Spleen (tissue), 11 donors: ENCODE measurements around the gene TTLL3. TPM values are rescaled to one million over a fixed set of nuclear protein-coding genes. Genes with fewer than 3 reads are reported as not detected.

ENCODE experiments used
- DNase-seq: peaks from one replicate; pipeline ENCODE4 v3.0.0-alpha.2; 2020
- H3K27ac ChIP-seq, 8 donors: fragments of 200-600 bp; sonication (generic) in 7 of 8; 1 replicate in 4 of 8; 2 replicates in 4 of 8; pipeline versions ENCODE4 v1.5.0 to v1.8.0; 2016 to 2021; ENCODE audit warnings: inconsistent platforms in 4 of 8, mild to moderate bottlenecking in 4 of 8, moderate library complexity in 1 of 8
- H3K27me3 ChIP-seq, 7 donors: fragments of 200-600 bp; sonication (generic) in 6 of 7; replicated peaks in 1 of 7; 1 replicate in 4 of 7; 2 replicates in 3 of 7; pipeline versions ENCODE4 v1.5.0 to v1.8.0; 2016 to 2021; ENCODE audit warnings: inconsistent platforms in 3 of 7, mild to moderate bottlenecking in 1 of 7
- H3K36me3 ChIP-seq, 6 donors: fragments of 200-600 bp; sonication (generic) in 5 of 6; 1 replicate in 4 of 6; 2 replicates in 2 of 6; pipeline versions ENCODE4 v1.5.0 to v1.8.0; 2016 to 2021; ENCODE audit warnings: inconsistent platforms in 2 of 6
- H3K4me1 ChIP-seq, 6 donors: fragments of 200-600 bp; sonication (generic) in 5 of 6; 1 replicate in 3 of 6; 2 replicates in 3 of 6; pipeline versions ENCODE4 v1.5.0 to v1.8.0; 2016 to 2021; ENCODE audit warnings: inconsistent platforms in 3 of 6
- H3K4me3 ChIP-seq, 8 donors: fragments of 200-600 bp; sonication (generic) in 7 of 8; 1 replicate in 4 of 8; 2 replicates in 4 of 8; pipeline versions ENCODE4 v1.5.0 to v1.8.0; 2016 to 2021; ENCODE audit warnings: inconsistent platforms in 4 of 8, mild to moderate bottlenecking in 4 of 8, moderate library complexity in 2 of 8
- H3K9me3 ChIP-seq, 8 donors: fragments of 200-600 bp; sonication (generic) in 7 of 8; 1 replicate in 4 of 8; 2 replicates in 4 of 8; pipeline versions ENCODE4 v1.5.0 to v1.8.0; 2016 to 2021; ENCODE audit warnings: inconsistent platforms in 4 of 8
- POLR2A ChIP-seq, 3 donors: fragments of 450-650 bp; IDR thresholded peaks; one replicate each; pipeline ENCODE4 v1.5.1; 2017; ENCODE audit warnings: antibody characterized with exemption in 3 of 3, mild to moderate bottlenecking in 1 of 3
- POLR2AphosphoS5 ChIP-seq, 3 donors: sonication (generic); formaldehyde crosslinking; IDR thresholded peaks; one replicate each; pipeline ENCODE4 v1.5.1; 2017; ENCODE audit warnings: antibody characterized with exemption in 3 of 3
- WGBS, 5 donors: extraction: QIAGEN DNeasy Blood & Tissue Kit in 3 of 5; methylation state at CpG; one replicate each; pipeline versions ENCODE4 v1.1.5 to v1.1.7; 2013 to 2018; 5-methylcytosine and 5-hydroxymethylcytosine counted together
- intact Hi-C: fragments of 100-400 bp; cut with DNase I; formaldehyde crosslinking; loops from one replicate; pipeline ENCODE4 v1.15.0; 2023; ENCODE audit warnings: low total_unique reads
- polyA plus RNA-seq, 3 donors: library from polyadenylated mRNA; stranded (reverse); fragments of 200-250 nt; gene quantifications; one replicate each; pipeline ENCODE4 v1.2.1, GENCODE V29; 2013
- total RNA-seq, 7 donors: library from RNA; depleted of rRNA in 3 of 7; stranded (reverse); fragments of >200 nt in 3 of 7; fragmentation: NEBNext Ultra II Directional in 4 of 7; extraction: Animal tissue kit (Norgen Biotek cat#: 25700) in 4 of 7; gene quantifications; one replicate each; pipeline versions ENCODE4 v1.1.0 to v1.2.1, GENCODE V29; 2016 to 2021
- TF ChIP-seq, protein P1 (sequence below), 11 experiments: fragments of 200-600 bp in 7 of 11; fragments of 450-650 bp in 4 of 11; sonication (generic) in 4 of 11; IDR thresholded peaks in 8 of 11; conservative IDR thresholded peaks in 3 of 11; 1 replicate in 7 of 11; 2 replicates in 4 of 11; pipeline versions ENCODE4 v1.4.0 to v1.8.0; 2016 to 2021; ENCODE audit warnings: antibody characterized with exemption in 11 of 11, inconsistent platforms in 4 of 11, mild to moderate bottlenecking in 1 of 11
- donor health status: healthy with polysubstance abuse.
- donor health status: DM: no; HTN: no; CAD: no; lungs with moderate emphysema.
- donor health status: DM: no; HTN: no; CAD: no.
- donor health status: Bipolar disorder and iron deficiency.
- donor health status: healthy.
- donor health status: DM: no; HTN: no; CAD: no.
- donor health status: DM: yes; HTN: yes; CAD: no.

TTLL3 gene
- total and polyA plus RNA-seq, 10 donors = 24.8 to 143 (median 74.0) TPM

GRCh38 chr3:9828801-9829755 lies 19.0 kb downstream of the TTLL3 start:
- Histone ChIP-seq H3K27me3 (no peaks in the 10 kb centered on the region), H3K9me3 (no peaks in the 10 kb centered on the region), H3K4me3 (no peak overlapping the region), H3K27ac (no peak overlapping the region), H3K36me3 (peaks cover 0 to 87% (median 22%) of the 10 kb centered on the region in 6 donors), H3K4me1 (peaks cover 0 to 6% (median 0%) of the 10 kb centered on the region in 6 donors)
- peak; percentile 62 for DNase-seq
- TF ChIP-seq POLR2A (IDR thresholded peaks at IDR 0.05) (no peak), POLR2AphosphoS5 (IDR thresholded peaks at IDR 0.05) (peak in 2 of 3 donors; percentile 13 to 59)
- TF ChIP-seq, protein P1, sequence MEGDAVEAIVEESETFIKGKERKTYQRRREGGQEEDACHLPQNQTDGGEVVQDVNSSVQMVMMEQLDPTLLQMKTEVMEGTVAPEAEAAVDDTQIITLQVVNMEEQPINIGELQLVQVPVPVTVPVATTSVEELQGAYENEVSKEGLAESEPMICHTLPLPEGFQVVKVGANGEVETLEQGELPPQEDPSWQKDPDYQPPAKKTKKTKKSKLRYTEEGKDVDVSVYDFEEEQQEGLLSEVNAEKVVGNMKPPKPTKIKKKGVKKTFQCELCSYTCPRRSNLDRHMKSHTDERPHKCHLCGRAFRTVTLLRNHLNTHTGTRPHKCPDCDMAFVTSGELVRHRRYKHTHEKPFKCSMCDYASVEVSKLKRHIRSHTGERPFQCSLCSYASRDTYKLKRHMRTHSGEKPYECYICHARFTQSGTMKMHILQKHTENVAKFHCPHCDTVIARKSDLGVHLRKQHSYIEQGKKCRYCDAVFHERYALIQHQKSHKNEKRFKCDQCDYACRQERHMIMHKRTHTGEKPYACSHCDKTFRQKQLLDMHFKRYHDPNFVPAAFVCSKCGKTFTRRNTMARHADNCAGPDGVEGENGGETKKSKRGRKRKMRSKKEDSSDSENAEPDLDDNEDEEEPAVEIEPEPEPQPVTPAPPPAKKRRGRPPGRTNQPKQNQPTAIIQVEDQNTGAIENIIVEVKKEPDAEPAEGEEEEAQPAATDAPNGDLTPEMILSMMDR (IDR thresholded peaks at IDR 0.05 in 8 of 11, conservative IDR thresholded peaks at IDR 0.05 in 3 of 11) = no peak
- intact Hi-C loops = no loop called here
- 93 to 100% (median 95%) methylated on average over 7 to 17 of the region's 17 CpGs for WGBS, 5 donors

DNA sequence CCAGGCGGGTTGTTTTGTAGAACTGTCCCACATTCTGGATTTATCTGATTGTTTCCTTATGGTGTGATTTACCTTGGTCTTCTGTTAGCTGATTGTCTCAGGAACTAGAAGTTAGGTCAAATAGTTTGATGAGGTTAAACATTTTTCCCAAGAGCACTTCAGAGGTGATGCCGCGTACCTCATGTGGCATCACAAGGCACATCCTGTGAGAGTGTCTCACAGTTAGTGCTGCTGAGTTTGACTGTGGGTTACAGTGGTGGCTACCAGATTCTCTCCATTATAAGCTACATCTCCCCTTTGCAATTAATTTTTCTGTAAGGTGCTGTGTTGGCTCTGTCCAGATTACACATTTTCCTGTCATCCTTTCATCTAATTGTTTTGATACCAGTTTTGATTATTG lies 21.2 kb downstream of the TTLL3 start:
- no peak for DNase-seq
- H3K9me3 ChIP-seq = no peaks in the 10 kb centered on the region
- H3K4me3 ChIP-seq = no peak overlapping the region
- peaks cover 0 to 6% (median 0%) of the 10 kb centered on the region in 6 donors for H3K4me1 ChIP-seq
- H3K36me3 ChIP-seq = peaks cover 0 to 97% (median 42%) of the 10 kb centered on the region in 6 donors
- WGBS, 5 donors = 90 to 96% (median 94%) methylated on average over 3 of the region's 3 CpGs
- TF ChIP-seq, protein P1 (IDR thresholded peaks at IDR 0.05 in 8 of 11, conservative IDR thresholded peaks at IDR 0.05 in 3 of 11) = no peak
- H3K27me3 ChIP-seq = no peaks in the 10 kb centered on the region
- H3K27ac ChIP-seq = no peak overlapping the region
- intact Hi-C loops = no loop called here

DNA sequence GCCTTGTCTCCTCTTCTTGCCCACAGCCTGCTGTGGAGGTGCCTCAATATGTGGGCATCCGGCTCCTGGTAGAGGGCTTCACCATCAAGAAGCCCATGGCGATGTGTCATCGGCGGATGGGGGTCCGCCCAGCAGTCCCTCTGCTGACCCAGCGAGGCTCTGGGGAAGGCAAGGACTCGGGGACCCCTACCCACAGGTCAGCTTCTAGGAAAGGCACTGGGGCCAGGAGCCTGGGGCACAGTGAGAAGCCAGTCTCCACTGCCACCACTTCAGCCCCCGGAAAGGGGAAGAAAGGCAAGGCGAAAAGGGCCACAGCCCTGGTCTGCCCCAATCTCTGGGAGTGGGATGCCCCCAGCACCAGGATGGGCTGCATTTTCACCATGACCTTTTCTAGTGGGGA lies 23.0 kb downstream of the TTLL3 start:
- DNase-seq = no peak
- 86 to 98% (median 96%) methylated on average over 6 to 9 of the region's 9 CpGs for WGBS, 5 donors
- no peak for TF ChIP-seq POLR2A (IDR thresholded peaks at IDR 0.05)
- peak in 1 of 3 donors; percentile 34 for TF ChIP-seq POLR2AphosphoS5 (IDR thresholded peaks at IDR 0.05)
- TF ChIP-seq, protein P1 (IDR thresholded peaks at IDR 0.05 in 8 of 11, conservative IDR thresholded peaks at IDR 0.05 in 3 of 11) = no peak
- Histone ChIP-seq H3K27ac (no peak overlapping the region), H3K4me1 (peaks cover 0 to 10% (median 2%) of the 10 kb centered on the region in 6 donors), H3K27me3 (no peaks in the 10 kb centered on the region), H3K4me3 (no peak overlapping the region), H3K9me3 (no peaks in the 10 kb centered on the region), H3K36me3 (peaks cover 0 to 100% (median 44%) of the 10 kb centered on the region in 6 donors)
- intact Hi-C loops = no loop called here
